Measurements from ENCODE around the gene MISP3.

GRCh38 chr19:14114439-14114838, 41.9 kb downstream of the MISP3 start:
- TF ChIP-seq EP300 (IDR thresholded peaks at IDR 0.05), result no peak
- no peak for TF ChIP-seq CTCF (IDR thresholded peaks at IDR 0.05)
- no peak for TF ChIP-seq SREBF2 (IDR thresholded peaks at IDR 0.05)
- no peak for TF ChIP-seq RAD21 (conservative IDR thresholded peaks at IDR 0.05 in 1 of 2, IDR thresholded peaks at IDR 0.05 in 1 of 2)
- no peak for TF ChIP-seq JUN (IDR thresholded peaks at IDR 0.05)
- TF ChIP-seq RNF2 (IDR thresholded peaks at IDR 0.05; ENCODE audit: borderline replicate concordance, low read depth), result no peak
- TF ChIP-seq MAFK (IDR thresholded peaks at IDR 0.05; ENCODE audit: partially characterized antibody), result no peak
- no peak for TF ChIP-seq POLR2A (IDR thresholded peaks at IDR 0.05; ENCODE audit: low read length)
- no peak for TF ChIP-seq RFX5 (IDR thresholded peaks at IDR 0.05)
- no peak for TF ChIP-seq NR3C1 (IDR thresholded peaks at IDR 0.05)
